A549 (cell line): ENCODE results near the gene B9D2. TPM values are rescaled to one million over a fixed set of nuclear protein-coding genes. Genes with fewer than 3 reads are reported as not detected.

Source experiments
- ATAC-seq, 2 experiments: fragments of 200-7000 bp in 1 of 2; fragments of >200 bp in 1 of 2; cut with Nextera tagmentation in 1 of 2; cut with Tn5 transposase in 1 of 2; 3 replicates each; pipeline versions ENCODE4 v1.8.0 to v1.9.1; 2018 to 2020; ENCODE audit warnings: mild to moderate bottlenecking in 1 of 2, moderate library complexity in 1 of 2
- CTCF ChIA-PET: fragments of 300-600 bp; sonication (Branson Sonifier 250); formaldehyde crosslinking; extraction: SDS; loops from one replicate; lab custom pipeline; 2021; ENCODE audit warnings: antibody characterized with exemption, inconsistent platforms; lab: Yijun Ruan, JAX
- POLR2A ChIA-PET: fragments of 350-600 bp; formaldehyde crosslinking; extraction: SDS; loops from one replicate; lab custom pipeline; 2021; ENCODE audit warnings: antibody characterized with exemption, inconsistent platforms; lab: Yijun Ruan, JAX
- DNase-seq, 2 experiments: peaks; one replicate each; pipeline versions ENCODE4 v3.0.0 to v3.0.0-alpha.2; 2011 to 2016; ENCODE audit warnings: low read depth in 1 of 2, low spot score in 1 of 2
- FAIRE-seq: peaks from 2 replicates; lab custom pipeline; 2011; peaks lifted over from hg19 to GRCh38; lab: Jason Lieb, UNC
- H3K27ac ChIP-seq, 2 experiments: fragments of >200 bp; sonication (Bioruptor Twin); formaldehyde crosslinking; 3 replicates each; pipeline ENCODE4 v1.5.1; 2016 to 2017
- H3K4me1 ChIP-seq: fragments of >200 bp; sonication (Bioruptor Twin); formaldehyde crosslinking; 3 replicates; pipeline ENCODE4 v1.6.1; 2016
- H3K4me2 ChIP-seq: fragments of >200 bp; sonication (Bioruptor Twin); formaldehyde crosslinking; 3 replicates; pipeline ENCODE4 v1.6.1; 2016
- H3K4me3 ChIP-seq: fragments of >200 bp; sonication (Bioruptor Twin); formaldehyde crosslinking; 3 replicates; pipeline ENCODE4 v1.5.1; 2016
- H3K9me3 ChIP-seq: fragments of >200 bp; sonication (Bioruptor Twin); formaldehyde crosslinking; 3 replicates; pipeline ENCODE4 v1.6.1; 2016
- ATOH8 ChIP-seq: fragments of 250-450 bp; sonication (Bioruptor Pico); IDR thresholded peaks from 2 replicates; pipeline ENCODE4 v1.5.0; 2020; ENCODE audit warnings: low read depth, mild to moderate bottlenecking, moderate library complexity
- CHD4 ChIP-seq: fragments of 200-600 bp; sonication (generic); IDR thresholded peaks from 2 replicates; pipeline ENCODE4 v1.6.1; 2016; ENCODE audit warnings: antibody characterized with exemption, mild to moderate bottlenecking, borderline replicate concordance
- EP300 ChIP-seq, 2 experiments: fragments of >200 bp; sonication (Bioruptor Twin); formaldehyde crosslinking; IDR thresholded peaks; 2 replicates in 1 of 2; 3 replicates in 1 of 2; pipeline ENCODE4 v1.6.1; 2016 to 2017
- ESRRA ChIP-seq: fragments of 150-350 bp; IDR thresholded peaks from 2 replicates; pipeline ENCODE4 v1.6.1; 2014; ENCODE audit warnings: mild to moderate bottlenecking, low read length, borderline replicate concordance
- FOXS1 ChIP-seq: fragments of 250-450 bp; sonication (Bioruptor Pico); IDR thresholded peaks from 2 replicates; pipeline ENCODE4 v1.5.0; 2020; ENCODE audit warnings: mild to moderate bottlenecking, moderate library complexity
- GATA3 ChIP-seq: IDR thresholded peaks from 2 replicates; pipeline ENCODE4 v1.6.1; 2012; ENCODE audit warnings: borderline replicate concordance
- HEYL ChIP-seq: fragments of 250-450 bp; sonication (Bioruptor Pico); IDR thresholded peaks from 2 replicates; pipeline ENCODE4 v1.8.0; 2021; ENCODE audit warnings: mild to moderate bottlenecking, moderate library complexity
- HOXB13 ChIP-seq: fragments of 250-450 bp; sonication (Bioruptor Pico); IDR thresholded peaks from 2 replicates; pipeline ENCODE4 v1.5.0; 2020; ENCODE audit warnings: low read depth, mild to moderate bottlenecking, moderate library complexity
- HOXB5 ChIP-seq: fragments of 250-450 bp; sonication (Bioruptor Pico); IDR thresholded peaks from 2 replicates; pipeline ENCODE4 v1.5.0; 2020; ENCODE audit warnings: mild to moderate bottlenecking, moderate library complexity
- JUN ChIP-seq, 2 experiments: fragments of >200 bp; sonication (Bioruptor Twin); formaldehyde crosslinking; IDR thresholded peaks; 2 replicates in 1 of 2; 3 replicates in 1 of 2; pipeline ENCODE4 v1.6.1; 2016 to 2017
- JUNB ChIP-seq: fragments of >200 bp; sonication (Bioruptor Twin); formaldehyde crosslinking; IDR thresholded peaks from 2 replicates; pipeline ENCODE4 v1.6.1; 2016
- KDM1A ChIP-seq: fragments of 200-600 bp; sonication (generic); IDR thresholded peaks from 2 replicates; pipeline ENCODE4 v1.6.1; 2016; ENCODE audit warnings: low read depth, mild to moderate bottlenecking
- POLR2AphosphoS2 ChIP-seq: conservative IDR thresholded peaks from 2 replicates; pipeline ENCODE4 v1.6.1; 2012; ENCODE audit warnings: low read length, improper control_type of control experiment, inconsistent platforms
- RAD21 ChIP-seq, 2 experiments: fragments of >200 bp in 1 of 2; sonication (Bioruptor Twin) in 1 of 2; formaldehyde crosslinking in 1 of 2; IDR thresholded peaks in 1 of 2; conservative IDR thresholded peaks in 1 of 2; 2 replicates in 1 of 2; 3 replicates in 1 of 2; pipeline ENCODE4 v1.6.1; 2012 to 2018; ENCODE audit warnings: inconsistent platforms in 1 of 2
- REST ChIP-seq: fragments of 200-600 bp; sonication (generic); IDR thresholded peaks from 2 replicates; pipeline ENCODE4 v1.6.1; 2016; ENCODE audit warnings: antibody characterized with exemption, mild to moderate bottlenecking, moderate library complexity
- RFX5 ChIP-seq: fragments of 450-650 bp; IDR thresholded peaks from 2 replicates; pipeline ENCODE4 v1.7.1; 2014; ENCODE audit warnings: antibody characterized with exemption, mild to moderate bottlenecking, moderate library complexity
- SMC3 ChIP-seq: fragments of >200 bp; sonication (Bioruptor Twin); formaldehyde crosslinking; IDR thresholded peaks from 3 replicates; pipeline ENCODE4 v1.6.1; 2018; ENCODE audit warnings: inconsistent platforms
- USF2 ChIP-seq: fragments of 450-650 bp; IDR thresholded peaks from 2 replicates; pipeline ENCODE4 v1.6.1; 2014; ENCODE audit warnings: antibody characterized with exemption
- WGBS: methylation state at CpG from one replicate; pipeline ENCODE4 v1.1.6; 2017; ENCODE audit errors: missing lambda C conversion rate; 5-methylcytosine and 5-hydroxymethylcytosine counted together
- polyA plus RNA-seq, 4 experiments: library from polyadenylated mRNA; depleted of rRNA in 3 of 4; stranded (reverse); fragments of >200 nt; fragmentation: RNase III in 1 of 4; extraction: RNeasy Plus Mini Kit Qiagen cat#74134 plus additional on column Dnase treatment in 1 of 4; gene quantifications; 2 replicates in 3 of 4; 3 replicates in 1 of 4; pipeline ENCODE4 v1.2.3, GENCODE V29; 2011 to 2017

Gene B9D2
- polyA plus RNA-seq, 2 of the 4 experiments (the other 2 are of a cell fraction), result 19.6 to 22.5 TPM

GRCh38 chr19:41335467-41335866 is 28.5 kb downstream of the B9D2 start:
- Histone ChIP-seq H3K27ac (no peak overlapping the region), H3K4me2 (no peak overlapping the region), H3K4me3 (no peak overlapping the region), H3K9me3 (no peaks in the 10 kb centered on the region), H3K4me1 (peaks cover 9% of the 10 kb centered on the region)
- TF ChIP-seq HEYL (CRISPR knock-in tag), result no peak
- TF ChIP-seq CHD4, result no peak
- no peak for TF ChIP-seq POLR2AphosphoS2
- TF ChIP-seq SMC3, result no peak
- TF ChIP-seq KDM1A, result no peak
- TF ChIP-seq RFX5, result no peak
- no peak for TF ChIP-seq HOXB13 (CRISPR knock-in tag)
- TF ChIP-seq REST, result no peak
- no peak for TF ChIP-seq GATA3
- no peak for TF ChIP-seq HOXB5 (CRISPR knock-in tag)
- TF ChIP-seq ATOH8 (CRISPR knock-in tag), result no peak
- no peak for TF ChIP-seq EP300 (IDR thresholded peaks at IDR 0.05)
- TF ChIP-seq USF2, result no peak
- ChIA-PET CTCF (interaction anchor here (0.6 to 23.9 kb wide), 7 partner anchors 8 to 120 kb away, joined by 3 to 295 read pairs (median 8); partner anchors contain the start of genes B9D2 and TGFB1), POLR2A (no interaction called here)
- ATAC-seq (no peak), FAIRE-seq (no peak), DNase-seq (no peak)
- 87% methylated on average over 10 of the region's 10 CpGs for WGBS

GRCh38 chr19:41334793-41335192 is 29.2 kb downstream of the B9D2 start:
- H3K4me3 ChIP-seq, result no peak overlapping the region
- no peak overlapping the region for H3K27ac ChIP-seq
- FAIRE-seq (no peak), DNase-seq (no peak), ATAC-seq (no peak)
- TF ChIP-seq CHD4 (no peak), RAD21 (conservative IDR thresholded peaks at IDR 0.05 in 1 of 2, IDR thresholded peaks at IDR 0.05 in 1 of 2) (no peak), REST (no peak), HEYL (CRISPR knock-in tag) (no peak), JUN (IDR thresholded peaks at IDR 0.05) (0 out of 5 replicates have a peak, but pooled peaks of 1 of the 2 experiments have one; percentile 11), FOXS1 (CRISPR knock-in tag) (no peak), JUNB (no peak), ESRRA (no peak)
- H3K9me3 ChIP-seq, result no peaks in the 10 kb centered on the region
- CTCF ChIA-PET, result interaction anchor here (1.2 to 23.9 kb wide), 7 partner anchors 13 to 62 kb away, joined by 3 to 295 read pairs (median 8); partner anchors contain the start of genes B9D2 and TGFB1
- POLR2A ChIA-PET, result no interaction called here
- 93% methylated on average over 5 of the region's 5 CpGs for WGBS
- no peak overlapping the region for H3K4me2 ChIP-seq
- H3K4me1 ChIP-seq, result peaks cover 2% of the 10 kb centered on the region; the same call in 2 of the 3 replicates
